Ramos (cell line): ENCODE measurements around the gene IGF1R.

ENCODE experiments used
- in situ Hi-C: fragments of 300-500 bp; cut with MboI; formaldehyde crosslinking; loops from one replicate; pipeline ENCODE4 v1.14.3; 2022; ENCODE audit warnings: low sequenced_read_pairs; ENCODE audit not compliant: unreplicated experiment

The IGF1R gene

GRCh38 chr15:98842192-98842972 is 194.0 kb downstream of the IGF1R start:
- in situ Hi-C loops: no loop called here

- in situ Hi-C loops: no loop called here
Observed at GRCh38 chr15:98842973-98843285, 194.6 kb downstream of the IGF1R start.

- in situ Hi-C loops: no loop called here
Observed at GRCh38 chr15:98843844-98844243, 195.5 kb downstream of the IGF1R start.

- in situ Hi-C loops: no loop called here
Observed at GRCh38 chr15:98844261-98844660, 195.9 kb downstream of the IGF1R start.

- in situ Hi-C loops: no loop called here
Observed at GRCh38 chr15:98845138-98845884, 197.0 kb downstream of the IGF1R start.

DNA sequence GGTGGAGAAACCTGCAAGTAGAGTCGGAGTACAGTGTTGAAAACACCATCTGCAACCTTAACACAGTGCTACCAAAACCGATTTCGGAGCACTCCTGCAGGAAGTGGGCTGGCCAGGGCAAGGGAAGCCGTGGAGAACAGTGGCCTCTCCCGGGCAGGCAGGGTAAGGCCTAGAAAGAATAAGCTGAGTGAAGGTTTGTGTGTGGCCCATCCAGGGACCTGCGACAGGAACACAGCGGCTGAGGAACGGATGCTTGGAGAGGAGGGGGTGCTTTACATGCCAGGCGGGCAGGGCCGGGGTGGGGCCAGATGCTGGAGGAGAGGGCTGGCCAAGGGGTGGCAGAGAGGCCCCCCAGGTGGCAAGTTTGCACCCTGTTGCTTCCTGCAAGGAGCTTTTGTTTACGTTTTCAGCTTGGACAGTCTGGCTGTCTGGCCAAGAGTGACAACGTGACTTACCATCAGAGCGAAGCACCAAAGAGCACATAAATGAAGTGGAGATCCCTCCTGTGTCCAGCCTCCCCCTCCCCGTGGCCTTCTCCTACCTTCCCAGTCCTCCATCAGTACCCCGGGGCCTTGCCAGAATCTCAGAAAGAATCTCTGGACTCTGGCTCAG is 202.7 kb downstream of the IGF1R start:
- in situ Hi-C loops: no loop called here

GRCh38 chr15:98853161-98853560 is 204.8 kb downstream of the IGF1R start:
- in situ Hi-C loops: no loop called here

- in situ Hi-C loops: no loop called here
Observed at GRCh38 chr15:98853617-98854420, 205.5 kb downstream of the IGF1R start.

GRCh38 chr15:98854496-98854895 is 206.2 kb downstream of the IGF1R start:
- in situ Hi-C loops: no loop called here

DNA sequence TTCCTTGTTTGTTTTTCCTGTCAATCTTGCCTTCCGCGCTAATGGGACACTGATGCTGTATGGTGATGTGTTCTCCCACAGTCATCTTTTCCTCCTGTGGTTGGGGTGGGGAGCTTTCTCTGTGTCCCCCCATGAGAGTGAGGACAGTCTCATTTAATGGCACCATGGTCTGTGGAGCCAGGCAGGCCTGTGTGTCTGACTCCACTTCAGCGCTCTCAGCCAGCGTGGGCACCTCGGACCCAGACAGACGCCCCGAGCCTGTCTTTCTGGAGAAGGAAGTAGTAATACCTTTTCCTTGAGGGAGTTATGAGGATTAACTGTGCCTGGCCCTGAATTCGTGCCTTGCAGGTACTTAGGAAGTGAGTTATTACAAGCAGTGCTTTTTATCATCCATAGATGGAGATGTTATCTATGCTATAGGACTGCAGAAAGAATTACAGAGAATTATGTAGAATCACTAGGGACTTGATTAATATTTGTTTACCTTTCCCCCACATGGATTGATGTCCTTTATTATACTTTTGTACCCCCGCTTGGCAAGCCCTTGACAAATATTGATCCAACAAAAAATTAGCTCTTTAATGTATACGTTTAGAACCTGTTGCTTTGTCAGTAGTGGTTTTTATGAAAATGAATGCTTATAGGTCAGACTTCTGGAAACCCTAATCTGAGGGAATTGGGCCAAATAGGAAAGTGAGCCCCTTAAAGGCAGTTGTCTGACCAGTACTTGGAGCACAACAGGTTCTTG is 206.9 kb downstream of the IGF1R start:
- in situ Hi-C loops: no loop called here

- in situ Hi-C loops: no loop called here
Observed at GRCh38 chr15:98855815-98856531, 207.6 kb downstream of the IGF1R start.

- in situ Hi-C loops: no loop called here
Observed at GRCh38 chr15:98856532-98856907, 208.2 kb downstream of the IGF1R start.

DNA sequence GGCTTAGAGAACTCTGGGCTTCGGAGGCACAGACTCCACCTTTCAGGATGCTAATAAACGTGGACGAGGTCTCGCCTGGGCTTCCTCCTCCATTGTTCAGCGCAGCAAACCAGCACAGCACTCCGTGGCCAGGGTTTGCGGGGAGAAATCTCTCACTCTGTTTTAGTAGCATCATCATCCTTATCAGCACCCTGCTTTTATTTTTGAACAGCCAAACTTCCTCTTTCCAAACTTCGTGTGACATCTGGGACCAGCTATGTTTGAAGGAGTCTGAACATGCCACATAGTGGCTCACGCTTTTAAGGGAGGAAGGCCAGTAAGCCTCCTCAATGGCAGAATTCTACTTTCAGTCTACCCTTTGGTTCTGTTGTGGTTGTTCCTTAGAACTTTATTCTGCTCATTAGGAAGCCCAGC is 210.3 kb downstream of the IGF1R start:
- in situ Hi-C loops: no loop called here

DNA sequence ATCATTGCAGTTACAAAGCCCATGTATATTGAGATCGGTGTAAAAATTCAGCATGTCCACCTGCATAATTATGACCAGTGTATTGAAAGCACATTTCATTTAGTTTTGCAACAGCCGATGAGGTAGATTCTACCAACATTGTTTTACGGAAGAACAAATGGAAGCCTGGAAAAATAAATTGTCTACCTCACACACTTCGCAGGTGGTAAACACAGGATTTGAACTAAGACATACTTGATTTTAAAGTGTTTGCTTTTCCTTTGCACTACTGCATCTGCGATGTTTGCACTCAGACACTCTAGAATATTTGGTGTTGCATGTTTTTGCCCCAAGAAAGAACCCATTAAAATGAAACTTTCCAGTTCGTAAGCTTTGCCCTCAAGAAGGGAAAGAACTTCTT is 210.8 kb downstream of the IGF1R start:
- in situ Hi-C loops: no loop called here

- in situ Hi-C loops: no loop called here
Observed at GRCh38 chr15:98860281-98861041, 212.1 kb downstream of the IGF1R start.

GRCh38 chr15:98861188-98861587 is 212.8 kb downstream of the IGF1R start:
- in situ Hi-C loops: no loop called here

DNA sequence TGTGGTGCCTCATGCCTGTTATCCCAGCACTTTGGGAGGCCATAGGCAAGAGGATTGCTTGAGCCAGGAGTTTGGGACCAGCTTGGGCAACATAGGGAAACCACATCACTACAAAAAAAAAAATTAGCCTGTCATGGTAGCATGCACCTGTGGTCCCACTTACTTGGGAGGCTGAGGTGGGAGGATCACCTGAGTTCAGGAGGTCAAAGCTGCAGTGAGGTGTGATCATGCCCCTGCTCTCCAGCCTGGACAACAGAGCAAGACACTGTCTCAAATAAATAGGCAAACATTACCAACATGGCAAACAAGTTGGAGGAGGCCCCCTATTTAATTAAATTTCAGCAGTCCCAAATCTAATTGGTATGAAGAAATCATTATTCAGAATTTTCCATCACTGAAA is 215.6 kb downstream of the IGF1R start:
- in situ Hi-C loops: no loop called here

DNA sequence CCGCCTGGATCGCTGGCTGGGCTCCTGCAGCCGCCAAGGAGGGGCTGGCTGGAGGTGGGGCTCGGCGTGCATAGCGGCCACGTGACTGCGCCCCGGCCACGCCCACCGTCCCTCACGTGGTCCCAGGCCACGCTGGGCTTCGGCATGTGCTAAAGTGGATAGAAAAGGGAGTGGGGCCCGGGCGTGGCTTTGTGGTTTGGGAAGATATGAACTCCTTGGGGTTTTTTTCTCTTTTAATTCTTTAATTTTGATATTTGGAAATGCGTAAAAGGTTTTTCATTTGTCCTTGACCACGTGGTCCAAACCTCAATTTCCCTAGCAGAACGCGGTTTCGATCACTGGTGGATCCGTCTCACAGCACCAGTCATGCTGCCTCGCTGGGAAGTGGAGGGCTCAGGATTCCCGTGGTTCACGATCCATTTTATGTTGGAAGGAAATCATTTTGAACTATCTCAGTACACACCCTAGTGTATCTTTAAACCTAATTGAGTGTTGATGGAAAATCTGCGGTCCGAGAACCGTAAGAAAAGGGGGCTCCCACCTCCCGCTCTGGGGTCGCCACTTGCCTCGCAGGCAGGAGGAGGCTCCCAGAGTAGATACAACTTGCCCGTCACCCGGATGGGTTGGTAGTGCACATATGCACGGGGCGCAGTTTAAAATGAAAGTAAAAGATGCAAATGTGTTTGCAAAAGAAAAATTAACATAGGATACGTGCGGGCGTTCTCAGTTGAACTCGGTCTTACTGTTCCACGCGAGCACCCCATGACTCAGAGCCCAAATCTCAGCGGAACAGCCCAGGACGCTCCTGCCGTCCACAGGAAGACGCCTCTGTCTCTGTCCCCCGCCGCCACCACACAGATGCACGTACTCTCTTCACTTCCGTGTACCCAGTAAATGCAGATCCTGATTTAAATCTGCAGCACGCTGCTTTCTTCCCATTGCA is 217.3 kb downstream of the IGF1R start:
- in situ Hi-C loops: no loop called here
